HG03442 (cell line): ENCODE results near the gene HSPA12B.

ENCODE experiments used
- ATAC-seq: cut with Tn5 transposase; IDR thresholded peaks from one replicate; pipeline ENCODE4 v1.9.1; 2021; ENCODE audit warnings: mild to moderate bottlenecking, moderate library complexity; ENCODE audit not compliant: unreplicated experiment

Gene HSPA12B

DNA sequence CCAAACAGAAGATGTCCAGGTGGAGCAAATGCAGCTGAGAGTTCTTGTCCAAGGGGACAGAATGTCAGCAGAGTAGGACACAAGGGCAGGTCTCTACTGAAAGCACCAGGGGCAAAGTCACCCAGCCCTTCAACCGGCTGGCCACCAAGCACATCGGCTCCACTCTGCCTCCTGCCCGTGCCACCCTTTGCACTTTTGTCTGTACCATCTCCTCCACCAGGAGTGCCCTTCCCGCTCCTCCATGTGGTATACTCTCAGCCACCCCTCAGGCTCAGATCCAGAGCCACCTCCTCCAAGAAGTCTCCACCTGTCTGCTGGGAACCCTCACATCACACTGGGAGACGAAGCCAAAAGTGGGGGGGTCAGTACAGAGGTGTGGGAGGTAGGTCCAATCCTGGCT is 4.1 kb upstream of the HSPA12B start:
- no peak for ATAC-seq

DNA sequence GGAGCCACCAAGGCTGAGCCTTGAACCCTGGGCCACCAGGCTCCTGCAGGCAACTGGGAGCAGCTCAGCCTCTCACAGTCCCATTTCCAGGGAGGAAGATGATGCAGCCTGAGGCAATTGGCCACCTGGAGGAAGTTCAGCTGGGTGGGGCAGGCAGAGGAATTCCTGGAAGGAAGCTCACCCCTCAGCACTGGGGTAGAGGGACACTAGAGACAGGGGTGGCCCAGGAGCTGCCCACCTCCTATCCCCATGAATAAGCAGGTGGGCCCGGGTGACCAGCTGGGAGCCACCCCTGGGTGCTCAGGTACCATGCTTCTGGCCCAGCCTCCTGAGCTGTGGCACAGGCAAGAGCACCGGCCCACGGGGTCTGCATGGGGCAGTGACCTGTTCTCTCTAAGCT is 3.6 kb upstream of the HSPA12B start:
- no peak for ATAC-seq

DNA sequence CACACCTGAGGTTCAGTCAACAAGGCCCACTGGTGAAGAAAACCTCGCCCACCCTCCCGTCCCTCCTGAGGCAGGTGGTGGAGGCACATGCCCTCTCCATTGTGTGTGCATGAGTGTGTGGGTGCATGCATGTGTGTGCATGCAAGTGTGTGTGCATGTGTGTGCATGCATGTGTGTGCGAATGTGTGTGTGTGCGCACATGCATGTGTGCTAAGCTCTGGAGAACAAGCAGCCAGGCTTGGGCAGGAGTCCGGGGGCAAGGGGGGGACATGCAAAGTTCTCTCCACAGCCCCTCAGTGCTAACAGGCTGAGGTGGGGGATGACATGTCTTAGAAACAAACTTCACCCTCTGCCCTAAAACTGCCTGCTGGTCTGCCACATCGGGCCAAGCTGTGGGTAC is 3.1 kb upstream of the HSPA12B start:
- no peak for ATAC-seq

DNA sequence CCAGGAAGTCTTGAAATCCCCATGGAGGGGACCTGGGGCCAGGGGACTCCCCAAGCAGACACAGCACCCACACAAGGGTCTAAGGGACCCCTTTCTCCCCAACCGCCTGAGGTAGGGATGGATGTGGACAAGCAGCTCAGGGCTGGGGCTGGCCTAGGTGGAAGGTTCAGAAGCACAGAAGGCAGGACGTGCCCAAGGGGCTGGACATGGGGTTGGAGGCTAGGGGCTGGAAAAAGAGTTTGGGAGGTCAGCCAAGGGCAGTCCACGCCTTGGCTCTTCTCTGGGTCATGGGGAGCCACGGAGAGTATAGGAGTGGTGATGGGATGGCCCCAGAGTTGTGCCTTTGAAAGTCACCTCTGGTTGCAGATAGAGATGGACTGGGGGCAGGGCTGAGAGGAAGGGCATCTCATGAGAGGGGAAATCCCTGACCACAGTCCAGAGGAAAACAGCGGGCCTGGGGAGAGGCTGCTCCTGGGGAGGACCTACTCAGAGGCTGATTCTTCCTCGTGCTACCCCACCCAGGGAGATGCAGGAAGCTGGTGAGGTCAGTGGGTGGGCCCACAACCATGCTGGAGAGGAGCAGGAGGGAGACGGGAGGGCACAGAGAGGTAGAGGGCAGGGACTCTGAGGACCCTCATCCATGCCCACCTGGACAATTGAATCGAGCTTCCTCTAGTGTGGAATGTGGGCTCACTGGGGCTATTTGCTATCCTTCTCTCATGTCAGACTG is 2.5 kb upstream of the HSPA12B start:
- no peak for ATAC-seq

DNA sequence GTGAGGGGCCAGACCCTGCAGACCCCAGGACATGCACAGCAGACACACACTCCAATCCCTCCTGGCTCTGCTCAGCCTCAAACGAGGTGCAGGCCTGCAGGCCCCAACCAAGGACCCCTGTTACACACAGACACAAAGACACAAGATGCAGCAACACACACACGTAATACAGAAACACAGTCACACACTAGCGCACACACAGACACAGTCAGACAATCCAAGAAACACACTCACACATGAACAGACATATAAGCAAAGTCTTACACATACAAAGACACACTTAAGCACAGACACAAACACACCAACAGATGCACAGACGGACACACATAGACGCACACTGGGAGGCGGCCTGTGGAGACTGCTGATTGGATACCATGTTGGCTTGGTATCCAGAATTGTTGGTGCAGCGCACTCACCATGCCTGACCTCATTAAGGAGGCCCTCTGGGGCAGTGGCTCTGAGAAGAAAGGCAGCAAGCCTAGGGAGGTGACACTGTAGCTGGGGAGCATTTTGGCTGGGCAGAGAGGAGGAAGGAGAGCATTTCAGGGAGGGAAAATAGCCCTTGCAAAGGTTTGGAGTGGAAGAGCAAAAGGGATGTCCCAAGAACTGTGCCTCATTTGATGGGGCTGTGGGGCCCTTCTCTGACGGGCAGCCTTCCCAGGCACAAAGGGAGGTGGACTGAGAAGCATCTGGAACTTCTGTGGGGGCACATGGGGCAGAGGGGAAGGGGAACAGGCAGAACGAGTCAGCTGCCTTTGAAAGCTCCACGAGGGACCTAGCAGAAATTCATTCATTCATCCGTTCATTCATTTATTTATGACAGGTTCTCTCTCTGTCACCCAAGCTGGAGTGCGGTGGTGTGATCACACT is 1.4 kb upstream of the HSPA12B start:
- no peak for ATAC-seq

DNA sequence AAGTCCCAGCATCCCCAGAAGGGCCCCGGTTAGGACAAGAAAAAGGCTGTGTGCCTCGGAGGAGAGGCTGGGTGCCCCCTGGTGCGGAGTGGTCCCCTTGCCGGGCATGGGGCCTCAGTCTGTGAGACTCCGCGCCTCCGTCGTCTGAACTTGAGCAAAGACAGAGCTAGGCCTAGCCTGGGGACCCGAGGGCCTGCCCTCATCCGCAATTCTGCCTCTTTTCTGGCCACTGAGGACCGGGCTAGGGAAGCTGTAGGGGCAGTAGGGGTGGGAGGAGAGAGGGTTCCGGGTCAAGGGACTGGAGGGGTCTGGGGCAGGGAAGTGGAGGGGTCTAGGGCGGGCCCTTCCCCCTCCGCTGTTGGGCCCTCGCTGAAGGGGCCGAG is 550 bp upstream of the HSPA12B start:
- no peak for ATAC-seq

DNA sequence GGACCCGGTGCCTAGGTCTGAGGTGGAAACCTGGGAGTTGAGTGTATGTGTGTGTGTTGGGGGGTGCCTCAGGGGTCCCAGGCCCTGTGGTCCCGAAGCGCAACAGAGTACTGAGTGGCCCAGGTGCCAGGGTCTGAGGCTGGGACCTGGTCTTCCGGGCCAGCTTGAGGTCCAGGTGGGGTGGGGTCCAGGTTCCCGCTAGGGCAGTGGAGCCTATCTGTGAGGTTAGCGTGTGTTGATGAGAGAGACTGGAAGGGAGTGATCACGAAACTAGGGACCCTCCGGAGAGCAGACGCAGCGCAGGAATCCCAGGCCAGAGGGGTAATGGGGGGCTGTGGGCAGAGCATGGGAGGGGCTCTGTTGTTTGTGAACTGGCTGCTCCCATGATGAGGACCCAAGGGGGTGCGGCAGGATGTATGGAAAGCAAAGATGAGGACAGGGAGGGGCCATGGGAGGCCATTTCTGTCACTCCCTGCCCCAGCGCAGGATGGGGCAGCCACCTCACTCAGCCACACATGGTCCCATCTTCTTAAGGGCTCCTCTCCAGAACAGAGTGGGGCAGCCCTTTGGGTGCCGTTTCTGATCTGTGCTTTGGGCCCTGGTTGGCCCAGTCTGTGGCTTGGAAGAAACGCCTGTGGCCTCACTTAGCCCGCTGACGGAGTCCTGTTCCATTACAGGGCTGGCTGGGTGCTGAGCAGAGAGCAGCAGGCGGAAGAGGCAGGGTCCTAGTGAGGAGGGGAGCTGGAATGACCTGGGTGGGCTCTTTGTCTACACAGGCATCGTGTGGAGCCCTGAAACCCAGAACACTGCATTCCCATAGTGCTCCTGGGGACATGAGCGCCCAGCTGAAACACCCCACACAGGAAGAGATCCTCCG is 872 bp downstream of the HSPA12B start:
- ATAC-seq = no peak

DNA sequence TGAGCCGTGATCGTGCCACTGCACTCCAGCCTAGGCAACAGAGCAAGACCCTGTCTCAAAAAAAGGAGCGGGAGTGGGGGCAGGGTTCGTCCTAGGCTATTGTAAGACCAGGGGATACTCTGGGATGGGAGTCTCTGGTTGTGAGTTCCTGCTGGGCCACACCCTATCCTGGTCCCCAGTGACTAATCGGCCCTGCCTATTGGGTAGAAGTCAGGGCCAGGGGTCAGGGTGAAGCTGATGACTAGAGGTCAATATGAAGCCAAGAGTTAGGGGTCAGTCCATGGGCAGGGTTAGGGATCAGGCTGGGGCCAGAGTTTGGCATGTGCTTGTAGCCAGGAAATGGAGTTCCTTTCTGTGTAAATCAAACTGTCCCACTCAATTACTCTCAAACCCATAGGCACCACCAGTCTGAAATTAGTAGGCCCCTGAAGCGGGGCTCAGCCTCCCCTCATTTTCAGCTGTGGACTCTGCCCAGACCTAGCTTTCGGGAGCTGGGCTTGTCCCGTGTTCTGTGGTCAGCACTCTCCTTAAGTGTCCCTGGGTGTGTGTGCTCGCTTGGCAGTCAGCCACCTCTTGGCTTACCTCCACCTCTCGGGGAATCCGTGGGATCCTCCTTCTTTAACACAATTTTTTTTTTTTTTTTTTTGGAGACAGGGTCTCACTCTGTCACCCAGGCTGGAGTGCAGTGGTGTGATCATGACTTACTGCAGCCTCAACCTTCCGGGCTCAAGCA is 1.8 kb downstream of the HSPA12B start:
- ATAC-seq = no peak

DNA sequence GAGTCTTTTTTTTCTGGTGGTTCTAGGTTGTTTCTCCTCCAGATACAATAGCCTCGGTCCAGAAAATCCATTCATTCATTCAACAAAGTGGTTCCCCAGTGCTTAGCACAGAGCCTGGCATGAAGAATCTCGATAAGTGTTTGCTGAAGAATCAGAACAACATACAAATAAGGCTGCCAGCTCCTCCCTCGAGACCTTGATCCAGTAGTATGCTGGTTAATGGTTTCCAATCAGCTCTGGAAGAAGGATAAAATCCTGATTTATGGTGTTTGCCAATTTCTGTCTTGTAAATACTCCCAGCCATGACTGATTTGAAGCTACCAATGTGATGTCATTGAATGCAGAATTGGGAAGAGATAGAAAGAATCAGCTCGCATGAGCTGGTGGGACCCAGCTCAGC is 3.3 kb downstream of the HSPA12B start:
- no peak for ATAC-seq

DNA sequence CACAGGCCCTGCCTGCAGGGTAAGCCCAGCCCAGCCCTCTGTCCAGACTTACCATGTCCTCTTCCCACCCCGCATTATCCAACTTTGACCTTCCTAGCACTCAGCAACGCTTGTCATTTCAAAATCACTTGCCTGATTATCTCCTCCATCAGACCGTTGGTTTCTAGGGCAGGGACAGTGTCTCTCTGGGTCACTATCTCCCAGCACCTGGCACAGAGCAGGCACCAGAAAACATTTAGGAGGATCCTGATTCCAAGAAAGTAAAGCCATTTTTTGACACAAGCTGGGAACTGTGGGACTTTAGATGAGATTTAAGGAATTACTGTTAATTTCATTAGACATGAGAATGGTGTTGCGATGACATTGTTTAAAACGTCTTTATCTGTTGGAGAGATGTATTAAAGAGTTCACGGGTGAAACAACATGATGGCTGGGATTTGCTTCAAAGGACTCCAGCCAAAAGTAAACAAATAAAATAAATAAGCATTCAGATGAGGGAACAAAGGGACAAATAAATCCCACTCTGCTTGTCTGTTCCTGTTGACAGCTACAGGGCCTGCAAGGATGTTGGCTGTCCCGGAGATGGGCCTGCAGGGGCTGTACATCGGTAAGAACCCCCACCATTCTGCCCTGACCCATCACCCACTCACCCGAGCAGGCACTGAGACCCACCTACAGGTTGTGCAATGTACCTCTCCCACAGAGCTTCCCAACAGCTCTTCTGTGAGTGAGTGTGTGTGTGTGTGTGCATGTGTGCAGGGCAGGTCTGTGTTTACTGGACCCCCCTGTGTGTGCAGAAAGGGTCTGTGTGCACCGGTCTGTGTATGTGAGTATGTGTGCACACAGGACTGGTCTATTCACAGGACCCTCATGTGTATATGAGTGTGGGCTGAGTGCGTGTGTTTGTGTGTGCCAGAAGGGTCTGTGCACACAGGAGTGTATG is 5.9 kb downstream of the HSPA12B start:
- ATAC-seq = no peak

DNA sequence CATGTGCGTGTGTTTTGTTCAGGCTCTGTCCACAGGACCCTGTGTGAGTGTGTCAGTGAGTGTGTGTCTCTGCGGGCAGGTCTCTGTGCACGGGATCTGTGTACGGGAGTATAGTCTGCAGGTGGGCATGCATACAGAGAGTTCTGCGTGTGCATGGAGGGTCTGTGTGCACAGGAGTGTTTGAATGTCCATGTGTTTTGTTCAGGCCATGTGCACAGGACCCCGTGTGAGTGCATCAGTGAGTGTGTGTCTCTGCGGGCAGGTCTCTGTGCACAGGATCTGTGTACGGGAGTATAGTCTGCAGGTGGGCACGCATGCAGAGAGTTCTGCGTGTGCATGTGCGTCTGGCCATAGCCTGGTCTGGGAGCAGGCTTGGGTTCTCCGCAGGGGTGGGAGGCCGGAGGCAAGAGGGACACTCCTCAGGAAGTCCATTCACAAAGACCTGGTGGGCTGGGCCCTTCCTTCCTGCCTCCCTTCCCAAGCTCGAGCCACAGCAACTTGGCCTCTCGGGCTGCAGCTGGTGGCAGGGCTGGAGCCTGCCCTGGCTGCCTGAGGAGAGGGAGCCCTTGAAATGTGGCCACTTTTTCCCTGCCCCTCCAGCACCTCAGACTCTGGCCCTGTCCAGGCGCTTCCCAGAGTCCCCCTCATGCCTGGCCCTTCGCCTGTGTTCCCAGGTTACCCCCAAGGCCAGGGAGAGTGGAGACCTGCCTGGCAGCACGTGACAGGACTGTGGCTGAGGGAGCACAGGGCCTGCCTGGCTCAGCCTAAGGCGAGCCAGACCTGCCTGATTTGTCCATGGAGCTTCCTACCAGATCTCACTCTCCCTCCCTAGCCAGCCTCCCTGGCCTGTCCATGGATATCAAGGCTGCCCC is 6.8 kb downstream of the HSPA12B start:
- ATAC-seq = no peak

DNA sequence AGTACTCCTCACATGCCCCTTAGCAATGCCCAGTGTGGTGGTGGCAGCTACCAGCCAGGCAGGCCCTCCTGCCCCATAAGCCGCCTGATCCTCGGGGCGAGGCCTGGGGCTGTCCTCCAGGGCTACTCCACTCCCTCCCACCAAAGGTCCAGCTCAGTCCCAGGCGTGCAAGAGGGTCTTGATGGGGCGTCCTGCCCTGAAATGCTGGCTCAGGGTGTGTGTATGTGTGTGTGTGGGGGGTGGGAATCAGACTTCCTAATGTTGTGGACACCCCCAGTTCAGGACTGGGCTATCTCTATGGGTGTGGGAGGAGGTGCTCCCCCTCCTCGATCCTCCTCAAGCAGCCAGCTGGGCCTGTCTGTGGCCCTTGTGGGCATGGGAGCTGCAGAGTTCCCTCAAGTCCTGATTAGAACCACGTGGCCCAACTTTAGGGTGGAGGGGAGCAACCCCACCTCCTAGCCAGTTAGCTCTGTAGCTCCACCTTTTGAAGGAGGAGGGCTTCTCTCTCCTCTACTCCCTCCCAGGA is 7.5 kb downstream of the HSPA12B start:
- no peak for ATAC-seq

DNA sequence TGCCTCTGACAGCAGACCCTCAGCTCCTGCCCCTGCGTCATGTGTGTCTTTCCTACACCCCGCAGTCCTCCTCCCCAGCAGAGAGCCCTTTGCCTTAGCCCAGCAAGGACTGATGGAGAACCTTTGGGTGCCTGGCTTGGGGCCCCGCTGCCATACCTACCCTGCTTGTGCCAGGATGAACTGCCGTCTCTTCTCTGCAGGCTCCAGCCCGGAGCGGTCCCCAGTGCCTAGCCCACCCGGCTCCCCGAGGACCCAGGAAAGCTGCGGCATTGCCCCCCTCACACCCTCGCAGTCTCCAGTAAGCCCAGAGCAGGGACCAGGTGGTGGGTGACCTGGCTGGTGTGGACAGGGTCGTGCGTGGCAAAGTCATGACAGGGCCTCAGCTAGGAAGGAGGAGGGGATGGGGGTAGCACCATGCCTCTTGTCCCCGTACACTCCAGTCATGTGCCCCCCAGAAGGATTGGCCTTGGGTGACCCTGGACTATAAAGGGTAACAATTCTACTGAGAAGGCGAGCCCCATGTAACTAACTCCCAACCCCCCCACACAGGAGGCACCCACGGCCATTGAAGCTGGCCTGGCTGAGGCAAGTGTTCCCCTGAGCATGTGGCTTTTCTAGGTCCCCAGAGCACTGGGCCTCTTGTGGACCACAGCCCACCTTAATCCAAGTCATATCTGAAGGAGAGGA is 8.3 kb downstream of the HSPA12B start:
- ATAC-seq = no peak

DNA sequence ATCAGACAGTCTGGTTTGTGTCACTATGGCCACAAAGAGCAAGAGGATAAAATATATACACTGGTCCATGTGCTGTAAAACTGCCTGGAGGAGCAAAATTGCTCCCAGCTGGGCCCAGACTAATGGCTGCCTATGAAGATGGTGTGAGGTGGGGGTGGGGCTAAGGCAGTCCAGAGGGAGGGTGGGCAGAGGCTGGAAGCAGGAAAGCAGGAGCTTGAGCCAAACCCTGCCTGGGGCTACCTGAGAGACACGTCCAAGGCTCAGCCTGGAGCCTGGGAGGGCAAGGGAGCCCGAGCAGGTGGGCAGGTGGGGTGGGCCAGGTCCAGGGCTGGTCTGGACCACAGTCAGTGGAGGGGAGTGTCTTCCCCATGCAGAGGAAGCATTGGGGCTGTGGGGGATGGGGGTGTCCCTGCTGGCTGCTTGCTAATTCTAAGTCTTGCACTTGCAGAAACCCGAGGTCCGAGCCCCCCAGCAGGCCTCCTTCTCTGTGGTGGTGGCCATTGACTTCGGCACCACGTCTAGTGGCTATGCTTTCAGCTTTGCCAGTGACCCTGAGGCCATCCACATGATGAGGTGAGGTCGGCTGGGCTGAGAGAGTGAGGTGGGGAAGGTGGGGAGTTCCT is 9.5 kb downstream of the HSPA12B start:
- no peak for ATAC-seq

DNA sequence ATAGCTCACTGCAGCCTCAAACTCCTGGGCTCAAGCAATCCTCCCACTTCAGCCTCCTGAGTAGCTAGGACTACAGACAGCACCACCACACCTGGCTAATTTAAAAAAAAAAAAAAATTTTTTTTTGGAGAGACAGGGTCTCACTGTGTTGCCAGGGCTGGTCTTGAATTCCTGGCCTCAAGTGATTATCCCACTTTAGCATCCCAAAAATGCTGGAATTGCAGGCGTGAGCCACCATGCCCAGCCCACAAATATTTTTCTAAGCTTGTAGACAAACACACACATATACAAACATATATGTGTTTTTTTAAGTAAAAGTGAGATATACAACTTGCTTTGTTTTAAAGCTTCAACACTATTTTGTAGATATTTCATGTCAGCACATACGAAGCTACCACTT is 10.8 kb downstream of the HSPA12B start:
- no peak for ATAC-seq

DNA sequence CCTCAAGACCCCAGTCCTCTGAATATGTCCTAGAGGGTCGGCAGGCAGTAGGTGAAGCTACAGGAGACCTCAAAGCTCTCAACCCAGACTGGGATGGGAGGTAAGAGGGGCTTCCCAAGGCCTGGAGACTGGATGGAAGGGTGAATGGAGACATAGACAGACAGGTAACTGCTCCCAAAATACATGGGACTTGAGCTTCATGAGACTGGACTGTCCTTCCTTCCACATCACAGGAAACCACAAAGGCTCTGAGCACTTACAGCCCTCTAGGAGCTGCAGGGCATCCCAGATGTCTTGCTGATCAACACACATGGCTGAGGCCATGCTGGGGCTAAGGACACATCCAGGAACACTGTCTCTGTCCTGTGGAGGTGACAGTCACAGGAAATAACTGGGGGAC is 11.6 kb downstream of the HSPA12B start:
- ATAC-seq = no peak
